ENCODE results near the gene SEPSECS. TPM values are rescaled to one million over a fixed set of nuclear protein-coding genes. Genes with fewer than 3 reads are reported as not detected.

SEPSECS gene
- total RNA-seq, 4 donors from 2014 or later, result 4.2 to 21.8 (median 9.6) TPM

DNA sequence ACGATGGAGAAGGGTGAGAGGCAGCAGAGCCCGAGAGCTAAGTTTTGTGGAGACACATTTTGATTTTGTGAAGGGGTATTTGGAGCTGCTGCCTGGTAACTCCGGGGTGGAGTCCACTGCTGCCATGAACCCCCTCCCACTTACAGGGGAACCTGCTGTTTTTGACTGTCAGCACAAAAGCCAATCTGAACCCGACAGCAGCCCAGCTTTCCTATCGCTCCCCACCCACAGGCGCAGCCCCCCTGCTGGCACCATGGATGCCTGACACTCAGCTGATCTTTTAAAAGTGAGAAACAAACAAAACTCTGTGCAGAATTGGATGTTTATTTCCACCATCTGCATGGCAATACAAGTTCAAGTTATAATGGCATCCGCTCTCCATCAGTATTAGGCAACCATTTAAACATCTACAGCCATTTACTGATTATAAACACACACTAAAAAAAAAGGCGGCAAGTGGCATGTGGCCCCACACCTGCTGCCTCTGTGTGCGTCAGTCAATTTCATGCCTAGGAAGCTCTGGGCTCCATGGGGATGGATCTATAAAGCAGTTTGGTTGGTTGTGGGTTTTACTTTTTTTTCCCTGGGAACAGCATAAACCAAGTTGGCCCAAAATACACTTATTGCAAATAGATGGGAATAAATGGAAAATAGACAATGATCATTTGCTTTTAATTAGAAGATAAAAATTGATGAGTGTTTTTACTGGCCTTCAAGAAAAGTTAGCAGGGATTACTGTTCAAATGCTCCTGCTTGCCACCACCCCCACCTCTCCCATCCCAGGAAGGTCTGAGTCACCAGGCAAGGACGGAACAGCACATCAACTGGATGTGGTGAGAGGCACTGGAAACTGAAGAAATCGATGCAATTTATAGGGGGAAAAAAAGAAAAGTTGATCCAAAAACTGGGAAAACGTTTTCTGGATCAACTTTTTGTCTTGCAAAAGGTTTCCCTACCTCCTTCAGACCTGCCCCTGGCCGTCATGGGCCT is 46.0 kb downstream of the SEPSECS start:
- no peaks in the 10 kb centered on the region for H3K4me1 ChIP-seq
- no peak for DNase-seq (ENCODE audit: low spot score in 2 of 2)
- H3K27me3 ChIP-seq, result no peaks in the 10 kb centered on the region
- WGBS, result 69% methylated on average over 13 of the region's 13 CpGs
- no peak overlapping the region for H3K4me3 ChIP-seq
- no peaks in the 10 kb centered on the region for H3K9me3 ChIP-seq
- TF ChIP-seq POLR2A (IDR thresholded peaks at IDR 0.05), result no peak
- TF ChIP-seq POLR2AphosphoS5 (IDR thresholded peaks at IDR 0.05), result no peak
- TF ChIP-seq EP300 (IDR thresholded peaks at IDR 0.05), result no peak
- TF ChIP-seq, protein P1, sequence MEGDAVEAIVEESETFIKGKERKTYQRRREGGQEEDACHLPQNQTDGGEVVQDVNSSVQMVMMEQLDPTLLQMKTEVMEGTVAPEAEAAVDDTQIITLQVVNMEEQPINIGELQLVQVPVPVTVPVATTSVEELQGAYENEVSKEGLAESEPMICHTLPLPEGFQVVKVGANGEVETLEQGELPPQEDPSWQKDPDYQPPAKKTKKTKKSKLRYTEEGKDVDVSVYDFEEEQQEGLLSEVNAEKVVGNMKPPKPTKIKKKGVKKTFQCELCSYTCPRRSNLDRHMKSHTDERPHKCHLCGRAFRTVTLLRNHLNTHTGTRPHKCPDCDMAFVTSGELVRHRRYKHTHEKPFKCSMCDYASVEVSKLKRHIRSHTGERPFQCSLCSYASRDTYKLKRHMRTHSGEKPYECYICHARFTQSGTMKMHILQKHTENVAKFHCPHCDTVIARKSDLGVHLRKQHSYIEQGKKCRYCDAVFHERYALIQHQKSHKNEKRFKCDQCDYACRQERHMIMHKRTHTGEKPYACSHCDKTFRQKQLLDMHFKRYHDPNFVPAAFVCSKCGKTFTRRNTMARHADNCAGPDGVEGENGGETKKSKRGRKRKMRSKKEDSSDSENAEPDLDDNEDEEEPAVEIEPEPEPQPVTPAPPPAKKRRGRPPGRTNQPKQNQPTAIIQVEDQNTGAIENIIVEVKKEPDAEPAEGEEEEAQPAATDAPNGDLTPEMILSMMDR (IDR thresholded peaks at IDR 0.05), result no peak
- no peaks in the 10 kb centered on the region for H3K36me3 ChIP-seq
- no peak overlapping the region for H3K27ac ChIP-seq

DNA sequence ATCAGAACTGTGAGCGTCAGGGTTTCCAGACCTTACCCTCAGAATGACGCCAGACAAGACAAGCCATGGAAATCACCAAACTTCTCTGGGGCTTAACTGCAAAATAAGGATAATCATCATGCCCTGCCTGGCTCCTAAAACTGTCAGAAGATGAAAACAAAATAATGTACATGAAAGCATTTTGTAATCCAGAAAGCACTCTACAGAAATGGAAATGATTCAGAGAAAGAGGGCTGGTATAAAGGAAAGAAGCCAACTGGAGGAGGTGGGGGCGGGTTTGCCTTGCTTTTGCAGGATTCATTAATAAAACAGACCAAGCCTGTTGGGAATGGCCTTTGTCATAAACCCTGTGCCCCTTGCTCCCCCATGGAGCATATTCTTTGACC is 47.3 kb downstream of the SEPSECS start:
- TF ChIP-seq POLR2A (IDR thresholded peaks at IDR 0.05), result no peak
- no peak for TF ChIP-seq POLR2AphosphoS5 (IDR thresholded peaks at IDR 0.05)
- no peak for TF ChIP-seq EP300 (IDR thresholded peaks at IDR 0.05)
- TF ChIP-seq, protein P1 (IDR thresholded peaks at IDR 0.05), result no peak
- Histone ChIP-seq H3K36me3 (no peaks in the 10 kb centered on the region), H3K4me3 (no peak overlapping the region), H3K27me3 (no peaks in the 10 kb centered on the region), H3K9me3 (no peaks in the 10 kb centered on the region), H3K4me1 (no peaks in the 10 kb centered on the region), H3K27ac (no peak overlapping the region)
- DNase-seq (ENCODE audit: low spot score in 2 of 2), result no peak
- WGBS, result 72% methylated on average over 3 of the region's 3 CpGs

DNA sequence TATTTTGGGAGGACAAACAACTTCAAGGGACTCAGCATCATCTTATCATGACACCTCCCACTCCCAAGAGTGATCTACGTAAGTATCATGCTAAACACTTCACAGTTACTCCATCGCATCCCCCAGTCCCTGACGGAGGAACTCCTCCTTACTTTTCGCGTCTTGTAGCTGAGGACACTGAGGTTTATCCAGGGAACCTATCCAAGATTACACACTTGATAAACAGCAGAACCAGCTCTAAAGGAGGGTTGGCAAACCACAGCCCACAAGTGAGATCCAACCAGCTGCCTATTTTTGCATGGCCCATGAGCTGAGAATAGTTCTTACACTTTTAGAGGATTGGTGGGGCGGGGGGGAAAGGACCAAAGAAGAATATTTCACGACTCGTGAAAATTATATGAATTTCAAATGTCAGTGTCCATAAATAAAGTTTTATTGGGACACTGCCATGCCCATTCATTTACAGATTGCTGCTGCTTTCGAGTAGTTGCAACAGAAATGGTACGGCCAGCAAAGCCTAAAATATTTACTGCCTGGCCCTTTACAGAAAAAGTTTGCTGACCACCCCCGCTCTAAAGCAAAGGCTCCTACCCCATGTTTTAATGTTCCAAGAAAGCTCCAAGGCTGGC is 47.8 kb downstream of the SEPSECS start:
- H3K36me3 ChIP-seq, result no peaks in the 10 kb centered on the region
- 86% methylated on average over 11 of the region's 11 CpGs for WGBS
- no peak overlapping the region for H3K27ac ChIP-seq
- DNase-seq (ENCODE audit: low spot score in 2 of 2), result no peak
- TF ChIP-seq POLR2A (IDR thresholded peaks at IDR 0.05) (no peak), EP300 (IDR thresholded peaks at IDR 0.05) (no peak), POLR2AphosphoS5 (IDR thresholded peaks at IDR 0.05) (no peak)
- TF ChIP-seq, protein P1 (IDR thresholded peaks at IDR 0.05), result no peak
- H3K4me3 ChIP-seq, result no peak overlapping the region
- H3K4me1 ChIP-seq, result no peaks in the 10 kb centered on the region
- no peaks in the 10 kb centered on the region for H3K27me3 ChIP-seq
- H3K9me3 ChIP-seq, result no peaks in the 10 kb centered on the region

DNA sequence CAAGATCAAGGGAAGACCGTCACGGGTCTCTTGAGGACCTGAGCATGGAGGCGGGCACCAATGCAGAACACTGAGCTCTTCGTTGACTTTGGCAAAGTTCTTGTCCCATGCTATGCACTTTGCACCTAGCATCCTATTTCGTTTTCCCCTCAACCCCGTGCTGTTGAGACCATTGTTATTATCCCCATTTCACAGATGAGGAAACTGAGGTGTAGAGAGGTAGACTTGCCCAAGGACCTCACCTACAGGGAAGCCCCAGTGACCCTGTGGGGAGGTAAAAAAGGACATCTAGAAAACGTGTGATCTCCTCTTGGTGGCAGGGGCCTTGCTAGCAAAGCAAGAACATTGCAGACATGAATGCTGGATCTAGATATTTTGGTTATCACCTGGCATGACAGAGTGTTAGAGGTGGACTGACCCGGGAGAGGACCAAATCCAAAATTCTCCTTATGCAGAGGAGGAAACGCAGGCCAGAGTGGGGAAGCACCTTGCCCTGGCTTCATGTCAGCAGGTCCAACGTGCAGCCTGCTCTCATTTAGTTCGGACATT is 48.5 kb downstream of the SEPSECS start:
- no peak for DNase-seq (ENCODE audit: low spot score in 2 of 2)
- Histone ChIP-seq H3K9me3 (no peaks in the 10 kb centered on the region), H3K27me3 (no peaks in the 10 kb centered on the region), H3K36me3 (no peaks in the 10 kb centered on the region), H3K4me3 (no peak overlapping the region), H3K4me1 (no peaks in the 10 kb centered on the region), H3K27ac (no peak overlapping the region)
- WGBS, result 91% methylated on average over 11 of the region's 11 CpGs
- TF ChIP-seq, protein P1 (IDR thresholded peaks at IDR 0.05), result no peak
- TF ChIP-seq POLR2A (IDR thresholded peaks at IDR 0.05) (no peak), POLR2AphosphoS5 (IDR thresholded peaks at IDR 0.05) (no peak), EP300 (IDR thresholded peaks at IDR 0.05) (no peak)
